Measurements from ENCODE around the gene C1QTNF1. TPM values are rescaled to one million over a fixed set of nuclear protein-coding genes. Genes with fewer than 3 reads are reported as not detected.

Gene C1QTNF1
- total and polyA plus RNA-seq, 2 experiments from 2014 or later: 9.5 to 13.3 TPM

GRCh38 chr17:79046197-79046915 is 22.4 kb downstream of the C1QTNF1 start:
- Histone ChIP-seq H3K4me1 (ENCODE audit: insufficient read depth) (peaks cover 7% of the 10 kb centered on the region), H3K79me2 (no peaks in the 10 kb centered on the region), H3K9me3 (ENCODE audit: low read depth) (no peaks in the 10 kb centered on the region), H3K4me2 (no peak overlapping the region), H3K9me2 (replicated peaks; ENCODE audit: insufficient read depth) (no peaks in the 10 kb centered on the region), H2AFZ (no peak overlapping the region), H3K27ac (no peak overlapping the region), H3K4me3 (no peak overlapping the region), H4K20me1 (ENCODE audit: insufficient read depth, poor library complexity, severe bottlenecking) (no peaks in the 10 kb centered on the region), H3K27me3 (no peaks in the 10 kb centered on the region), H3K36me3 (replicated peaks; ENCODE audit: insufficient read depth, low read depth) (no peaks in the 10 kb centered on the region)
- no peak for DNase-seq (ENCODE audit: low spot score)
- 71% methylated on average over 25 of the region's 25 CpGs for WGBS (ENCODE audit: low lambda C conversion rate, missing lambda C conversion rate)
- TF ChIP-seq EZH2 (IDR thresholded peaks at IDR 0.05; ENCODE audit: borderline replicate concordance) (no peak), CTCF (IDR thresholded peaks at IDR 0.05; ENCODE audit: poor library complexity) (no peak), EZH2phosphoT487 (IDR thresholded peaks at IDR 0.05; ENCODE audit: low read depth, severe bottlenecking, unreplicated experiment) (no peak)

GRCh38 chr17:79046916-79047280 is 22.9 kb downstream of the C1QTNF1 start:
- Histone ChIP-seq H3K27ac (no peak overlapping the region), H3K9me2 (replicated peaks; ENCODE audit: insufficient read depth) (no peaks in the 10 kb centered on the region), H3K4me1 (ENCODE audit: insufficient read depth) (peaks cover 7% of the 10 kb centered on the region), H4K20me1 (ENCODE audit: insufficient read depth, poor library complexity, severe bottlenecking) (no peaks in the 10 kb centered on the region), H3K4me2 (no peak overlapping the region), H3K27me3 (no peaks in the 10 kb centered on the region), H3K4me3 (no peak overlapping the region), H3K9me3 (ENCODE audit: low read depth) (no peaks in the 10 kb centered on the region), H3K79me2 (no peaks in the 10 kb centered on the region), H2AFZ (no peak overlapping the region), H3K36me3 (replicated peaks; ENCODE audit: insufficient read depth, low read depth) (no peaks in the 10 kb centered on the region)
- TF ChIP-seq CTCF (IDR thresholded peaks at IDR 0.05; ENCODE audit: poor library complexity) (no peak), EZH2 (IDR thresholded peaks at IDR 0.05; ENCODE audit: borderline replicate concordance) (no peak), EZH2phosphoT487 (IDR thresholded peaks at IDR 0.05; ENCODE audit: low read depth, severe bottlenecking, unreplicated experiment) (no peak)
- DNase-seq (ENCODE audit: low spot score): no peak
- 59% methylated on average over 15 of the region's 15 CpGs for WGBS (ENCODE audit: low lambda C conversion rate, missing lambda C conversion rate)

GRCh38 chr17:79047291-79047920 is 23.4 kb downstream of the C1QTNF1 start:
- Histone ChIP-seq H3K79me2 (no peaks in the 10 kb centered on the region), H3K4me2 (no peak overlapping the region), H3K4me3 (no peak overlapping the region), H3K9me2 (replicated peaks; ENCODE audit: insufficient read depth) (no peaks in the 10 kb centered on the region), H2AFZ (no peak overlapping the region), H4K20me1 (ENCODE audit: insufficient read depth, poor library complexity, severe bottlenecking) (no peaks in the 10 kb centered on the region), H3K36me3 (replicated peaks; ENCODE audit: insufficient read depth, low read depth) (no peaks in the 10 kb centered on the region), H3K9me3 (ENCODE audit: low read depth) (no peaks in the 10 kb centered on the region), H3K27ac (no peak overlapping the region), H3K4me1 (ENCODE audit: insufficient read depth) (peaks cover 7% of the 10 kb centered on the region), H3K27me3 (no peaks in the 10 kb centered on the region)
- TF ChIP-seq CTCF (IDR thresholded peaks at IDR 0.05; ENCODE audit: poor library complexity) (no peak), EZH2 (IDR thresholded peaks at IDR 0.05; ENCODE audit: borderline replicate concordance) (no peak), EZH2phosphoT487 (IDR thresholded peaks at IDR 0.05; ENCODE audit: low read depth, severe bottlenecking, unreplicated experiment) (no peak)
- 94% methylated on average over 30 of the region's 30 CpGs for WGBS (ENCODE audit: low lambda C conversion rate, missing lambda C conversion rate)
- DNase-seq (ENCODE audit: low spot score): no peak

Data from hepatocyte (in vitro differentiated cells).